Chondrocyte (in vitro differentiated cells): ENCODE data around the gene PGRMC1. TPM values are rescaled to one million over a fixed set of nuclear protein-coding genes. Genes with fewer than 3 reads are reported as not detected.

Experiments used
- DNase-seq: peaks from one replicate; pipeline ENCODE4 v3.0.0; 2021; ENCODE audit warnings: mixed read lengths, low spot score
- H3K27ac Mint-ChIP-seq: one replicate; pipeline ENCODE4 v1.8.0; 2021; ENCODE audit warnings: mild to moderate bottlenecking, moderate library complexity, mixed read lengths; ENCODE audit not compliant: unreplicated experiment
- H3K27me3 Mint-ChIP-seq: 2 replicates; pipeline ENCODE4 v1.8.0; 2021; ENCODE audit warnings: low read depth, mixed read lengths
- H3K36me3 Mint-ChIP-seq: 2 replicates; pipeline ENCODE4 v1.8.0; 2021; ENCODE audit warnings: low read depth, mixed read lengths
- H3K4me1 Mint-ChIP-seq: 2 replicates; pipeline ENCODE4 v1.8.0; 2021; ENCODE audit warnings: low read depth, mild to moderate bottlenecking, mixed read lengths
- H3K4me3 Mint-ChIP-seq: one replicate; pipeline ENCODE4 v1.8.0; 2021; ENCODE audit warnings: mild to moderate bottlenecking, moderate library complexity, mixed read lengths; ENCODE audit not compliant: unreplicated experiment
- H3K9me3 Mint-ChIP-seq: 2 replicates; pipeline ENCODE4 v1.8.0; 2021; ENCODE audit warnings: low read depth, mixed read lengths
- total RNA-seq: library from RNA; stranded (reverse); gene quantifications from 3 replicates; pipeline ENCODE4 v1.2.1, GENCODE V29; 2021
- TF ChIP-seq, protein P1 (sequence below): fragments of 200-600 bp; sonication (generic); IDR thresholded peaks from 2 replicates; pipeline ENCODE4 v1.5.0; 2021; ENCODE audit warnings: antibody characterized with exemption, mild to moderate bottlenecking, moderate library complexity

The PGRMC1 gene
- total RNA-seq, 1 donor from 2014 or later, result 59.9 TPM

DNA sequence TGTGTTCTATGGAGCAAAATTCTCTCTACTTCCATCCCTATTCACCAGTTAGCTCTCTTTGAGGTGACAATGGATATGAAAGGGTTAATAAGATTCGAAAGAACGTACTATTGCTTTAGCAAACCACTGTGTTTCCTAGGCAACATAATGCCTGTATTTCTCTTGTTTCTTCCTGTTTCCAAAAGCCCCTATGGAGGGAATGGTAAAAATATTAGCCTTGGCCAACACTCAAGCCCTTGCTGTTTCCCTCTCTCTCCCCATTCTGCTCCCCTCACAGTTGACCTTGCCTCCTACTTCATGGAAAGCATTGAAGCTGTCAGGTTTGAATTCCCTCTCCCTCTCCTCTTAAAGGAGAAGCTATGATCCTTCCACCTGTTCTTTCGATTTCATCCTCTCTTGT is 9.6 kb upstream of the PGRMC1 start:
- TF ChIP-seq, protein P1, sequence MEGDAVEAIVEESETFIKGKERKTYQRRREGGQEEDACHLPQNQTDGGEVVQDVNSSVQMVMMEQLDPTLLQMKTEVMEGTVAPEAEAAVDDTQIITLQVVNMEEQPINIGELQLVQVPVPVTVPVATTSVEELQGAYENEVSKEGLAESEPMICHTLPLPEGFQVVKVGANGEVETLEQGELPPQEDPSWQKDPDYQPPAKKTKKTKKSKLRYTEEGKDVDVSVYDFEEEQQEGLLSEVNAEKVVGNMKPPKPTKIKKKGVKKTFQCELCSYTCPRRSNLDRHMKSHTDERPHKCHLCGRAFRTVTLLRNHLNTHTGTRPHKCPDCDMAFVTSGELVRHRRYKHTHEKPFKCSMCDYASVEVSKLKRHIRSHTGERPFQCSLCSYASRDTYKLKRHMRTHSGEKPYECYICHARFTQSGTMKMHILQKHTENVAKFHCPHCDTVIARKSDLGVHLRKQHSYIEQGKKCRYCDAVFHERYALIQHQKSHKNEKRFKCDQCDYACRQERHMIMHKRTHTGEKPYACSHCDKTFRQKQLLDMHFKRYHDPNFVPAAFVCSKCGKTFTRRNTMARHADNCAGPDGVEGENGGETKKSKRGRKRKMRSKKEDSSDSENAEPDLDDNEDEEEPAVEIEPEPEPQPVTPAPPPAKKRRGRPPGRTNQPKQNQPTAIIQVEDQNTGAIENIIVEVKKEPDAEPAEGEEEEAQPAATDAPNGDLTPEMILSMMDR, result no peak
- Mint-ChIP-seq H3K36me3 (peaks cover 2% of the 10 kb centered on the region), H3K4me3 (no peak overlapping the region), H3K9me3 (peaks cover 11% of the 10 kb centered on the region), H3K27me3 (no peaks in the 10 kb centered on the region), H3K4me1 (peaks cover 22% of the 10 kb centered on the region), H3K27ac (no peak overlapping the region)
- no peak for DNase-seq

DNA sequence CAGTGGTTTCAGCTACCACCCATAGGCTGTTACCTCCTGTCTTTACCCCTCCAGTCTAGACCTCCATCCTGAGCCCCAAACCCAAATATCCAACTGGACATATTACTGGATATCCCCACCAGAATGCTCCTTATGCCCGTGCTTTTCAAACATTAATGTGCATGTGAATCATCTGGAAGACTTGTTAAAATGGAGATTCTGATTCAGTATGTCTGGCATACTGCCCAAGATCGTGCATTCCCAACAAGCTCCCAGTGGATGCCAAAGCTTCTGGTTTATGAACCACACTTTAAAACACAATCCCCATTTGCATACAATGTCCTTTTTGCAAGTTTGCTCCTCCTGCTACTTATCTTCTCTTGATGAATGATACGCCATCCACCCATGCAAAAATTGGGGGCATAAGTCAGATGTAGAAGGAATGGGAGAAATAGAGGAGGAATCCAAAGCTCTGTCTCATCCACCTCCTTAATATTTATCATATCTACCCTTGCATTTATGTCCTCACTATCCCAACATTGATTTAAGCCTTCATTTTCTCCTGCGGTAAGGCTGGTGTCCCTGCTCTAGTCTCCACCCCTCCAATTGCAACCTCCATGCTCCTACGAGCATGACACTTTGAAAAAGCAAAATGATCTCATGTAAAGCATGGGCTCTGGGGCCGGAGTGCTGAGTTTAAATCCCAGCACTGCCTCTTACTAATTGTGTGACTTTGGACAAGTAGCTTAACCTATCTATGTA is 7.4 kb upstream of the PGRMC1 start:
- Mint-ChIP-seq H3K9me3 (peaks cover 11% of the 10 kb centered on the region), H3K36me3 (peaks cover 2% of the 10 kb centered on the region), H3K4me1 (peaks cover 22% of the 10 kb centered on the region), H3K27ac (peak overlapping the region; percentile 69), H3K4me3 (no peak overlapping the region), H3K27me3 (no peaks in the 10 kb centered on the region)
- DNase-seq, result no peak
- TF ChIP-seq, protein P1, result no peak

DNA sequence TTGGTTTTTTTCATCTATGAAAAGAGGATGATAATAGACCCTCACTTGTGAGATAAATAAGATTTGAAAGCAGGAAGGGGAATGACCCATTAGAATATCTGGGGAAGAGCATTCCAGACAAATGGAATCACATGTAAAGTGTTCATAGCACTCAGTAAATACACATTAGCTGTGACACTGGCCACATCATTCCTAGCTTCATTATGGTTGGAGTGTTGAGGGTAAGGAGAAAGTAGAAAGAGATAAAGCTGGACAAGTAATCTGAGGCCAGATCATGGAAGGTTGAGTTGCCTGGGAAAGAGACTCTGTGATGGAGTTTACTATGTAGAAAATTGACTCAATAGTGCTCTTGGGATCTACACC is 6.9 kb upstream of the PGRMC1 start:
- Mint-ChIP-seq H3K27ac (no peak overlapping the region), H3K4me3 (no peak overlapping the region), H3K36me3 (peaks cover 2% of the 10 kb centered on the region), H3K4me1 (peaks cover 22% of the 10 kb centered on the region), H3K9me3 (peaks cover 8% of the 10 kb centered on the region), H3K27me3 (no peaks in the 10 kb centered on the region)
- TF ChIP-seq, protein P1, result no peak
- DNase-seq, result no peak

GRCh38 chrX:119230850-119231249 is 5.2 kb upstream of the PGRMC1 start:
- TF ChIP-seq, protein P1, result no peak
- Mint-ChIP-seq H3K36me3 (peaks cover 2% of the 10 kb centered on the region), H3K4me3 (no peak overlapping the region), H3K27me3 (no peaks in the 10 kb centered on the region), H3K27ac (no peak overlapping the region), H3K9me3 (peaks cover 5% of the 10 kb centered on the region), H3K4me1 (peaks cover 29% of the 10 kb centered on the region)
- no peak for DNase-seq

GRCh38 chrX:119231936-119232445 is 4.1 kb upstream of the PGRMC1 start:
- peaks cover 23% of the 10 kb centered on the region for H3K4me1 Mint-ChIP-seq
- H3K4me3 Mint-ChIP-seq, result no peak overlapping the region
- H3K36me3 Mint-ChIP-seq, result peaks cover 2% of the 10 kb centered on the region
- no peak overlapping the region for H3K27ac Mint-ChIP-seq
- TF ChIP-seq, protein P1, result no peak
- no peak for DNase-seq
- no peaks in the 10 kb centered on the region for H3K27me3 Mint-ChIP-seq
- H3K9me3 Mint-ChIP-seq, result peaks cover 5% of the 10 kb centered on the region
